Muscle of back (tissue), 11 donors: ENCODE data around the gene CAPN13. TPM values are rescaled to one million over a fixed set of nuclear protein-coding genes. Genes with fewer than 3 reads are reported as not detected.
A peak's percentile ranks its signal among the peaks of the same experiment; 100 is the strongest.

Source experiments
- DNase-seq, 3 donors: peaks; one replicate each; pipeline versions ENCODE4 v3.0.0 to v3.0.0-alpha.2; 2013
- polyA plus RNA-seq, 10 donors: library from polyadenylated mRNA; unstranded; fragments of 120-200 nt; gene quantifications; one replicate each; pipeline ENCODE4 v1.2.1, GENCODE V29; 2013; ENCODE audit not compliant: insufficient read length in 10 of 10

CAPN13 gene
- polyA plus RNA-seq, 10 donors: 0.08 to 0.22 (median 0.12) TPM; not detected in 5

DNA sequence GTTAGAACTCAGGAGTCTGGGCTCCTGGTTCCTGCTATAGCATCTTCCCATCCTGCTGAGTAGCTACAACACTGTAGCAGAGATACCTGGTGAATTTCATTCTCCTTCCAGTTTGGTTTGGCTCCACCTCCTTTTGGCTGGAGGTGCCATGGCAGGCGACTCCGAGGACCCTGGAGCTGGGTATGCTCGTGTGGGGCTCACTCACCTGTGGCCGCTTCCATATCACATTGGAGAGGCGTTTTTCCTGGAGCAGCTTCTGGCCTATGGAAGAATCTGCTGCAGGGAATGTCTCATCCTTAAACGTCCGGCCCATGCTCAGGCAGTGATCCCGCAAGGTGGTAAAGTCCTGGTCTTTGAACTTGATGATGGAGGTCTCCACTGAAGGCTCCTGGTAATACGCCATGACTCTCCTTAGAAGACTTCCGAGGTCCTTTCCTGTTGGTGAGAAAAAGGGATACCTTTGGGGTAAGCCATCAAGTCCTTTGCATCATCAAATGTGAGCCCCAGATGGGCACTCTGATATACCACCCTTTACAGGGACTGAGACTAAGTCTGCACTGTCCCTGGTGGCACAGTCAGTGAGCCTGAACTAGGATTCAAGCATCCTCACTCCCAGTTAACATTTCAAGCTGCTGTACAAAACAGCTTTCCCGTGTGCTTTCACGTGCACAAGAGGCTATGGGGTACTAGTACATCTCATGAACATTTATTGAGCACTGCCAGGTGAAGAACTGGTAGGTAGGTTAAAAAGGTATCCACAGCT is 20.1 kb downstream of the CAPN13 start:
- DNase-seq: no peak

DNA sequence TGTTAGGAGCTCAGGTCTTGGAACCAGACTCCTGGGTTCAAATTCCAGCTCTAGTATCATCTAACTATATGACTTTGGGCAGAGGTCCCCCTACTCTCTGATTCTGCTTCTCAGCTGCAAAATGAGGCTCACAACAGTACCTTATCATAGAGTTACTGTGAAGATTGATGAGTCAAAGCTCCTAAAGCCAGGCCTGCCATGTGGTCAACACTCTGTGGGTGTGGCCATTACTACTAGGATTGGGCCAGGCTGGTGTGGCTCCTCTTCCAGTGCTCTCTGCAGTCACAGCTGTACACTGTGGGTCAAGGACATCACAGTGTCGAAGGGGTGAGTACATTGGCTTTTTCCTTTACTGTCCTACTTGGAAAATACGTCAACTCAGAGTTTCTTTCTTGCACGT is 22.6 kb downstream of the CAPN13 start:
- no peak for DNase-seq

DNA sequence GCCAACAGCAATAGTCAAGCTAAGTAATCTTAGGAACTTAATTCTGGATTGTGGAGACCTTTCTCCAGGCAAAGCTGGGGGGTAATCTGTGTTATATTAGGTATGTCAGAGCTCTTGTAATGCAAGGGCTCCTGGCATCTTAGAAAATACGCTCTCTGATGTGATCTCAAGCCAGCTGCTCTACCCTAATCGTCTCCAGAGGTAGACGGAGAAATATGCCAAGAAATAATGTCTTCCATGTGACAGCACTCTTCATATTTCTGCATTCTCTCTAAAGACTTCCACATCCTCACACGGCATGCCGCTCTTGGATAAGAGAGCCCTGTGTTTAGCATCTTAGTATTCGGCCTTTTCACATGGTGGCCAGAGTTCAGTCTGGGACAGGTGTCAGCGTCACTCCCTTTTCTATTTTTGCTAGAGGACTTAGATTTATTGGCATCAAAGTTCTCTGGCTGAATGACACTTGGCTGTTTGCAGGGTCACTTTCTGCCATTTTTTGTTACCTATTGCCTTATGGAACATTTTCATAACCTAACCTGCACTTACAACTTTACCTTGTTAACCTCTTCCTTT is 25.2 kb downstream of the CAPN13 start:
- peak in 1 of 3 donors; percentile 48 for DNase-seq

DNA sequence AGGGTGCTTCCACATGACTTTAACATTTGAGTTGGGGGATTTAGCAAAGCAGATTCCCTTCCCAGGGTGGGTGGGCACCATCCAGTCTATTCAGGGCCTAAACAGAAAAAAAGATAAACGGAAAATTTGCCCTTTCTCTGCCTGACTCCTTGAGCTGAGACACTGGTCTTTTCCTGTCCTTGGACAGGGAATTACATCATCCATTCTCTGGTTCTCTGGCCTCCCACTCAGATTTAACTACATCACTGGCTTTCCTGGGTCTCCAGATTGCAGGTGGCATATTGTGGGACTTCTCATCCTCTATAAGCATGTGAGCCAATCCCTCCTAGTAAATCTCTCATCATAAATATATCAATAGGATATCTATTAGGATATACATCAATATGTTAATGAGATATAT is 25.8 kb downstream of the CAPN13 start:
- DNase-seq: no peak

DNA sequence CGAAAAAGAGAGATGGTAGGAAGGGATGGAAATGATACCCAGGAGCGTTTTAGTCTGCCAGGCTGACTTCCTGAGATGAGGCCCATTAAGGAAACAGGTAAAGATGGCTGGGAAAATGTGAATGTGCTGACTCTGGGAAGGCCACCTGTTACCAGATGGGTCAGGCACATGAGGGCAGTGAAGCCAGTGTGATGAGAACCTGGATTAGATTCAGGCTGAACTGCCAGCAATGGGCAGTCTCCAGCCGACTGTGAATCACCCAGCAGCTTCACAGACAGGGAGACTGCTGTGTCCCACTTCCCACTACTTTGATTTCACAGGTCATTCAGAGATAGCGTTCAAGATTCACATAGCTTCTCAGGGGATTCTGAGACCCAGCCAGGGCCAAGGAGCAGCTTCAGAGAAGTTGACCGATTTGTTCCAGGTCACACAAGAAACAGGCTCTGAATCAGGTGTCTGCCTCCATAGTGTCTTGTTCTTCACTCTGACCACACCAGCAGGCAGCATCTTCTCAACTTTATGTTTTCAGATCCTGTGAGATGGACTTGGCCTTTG is 26.4 kb downstream of the CAPN13 start:
- no peak for DNase-seq

DNA sequence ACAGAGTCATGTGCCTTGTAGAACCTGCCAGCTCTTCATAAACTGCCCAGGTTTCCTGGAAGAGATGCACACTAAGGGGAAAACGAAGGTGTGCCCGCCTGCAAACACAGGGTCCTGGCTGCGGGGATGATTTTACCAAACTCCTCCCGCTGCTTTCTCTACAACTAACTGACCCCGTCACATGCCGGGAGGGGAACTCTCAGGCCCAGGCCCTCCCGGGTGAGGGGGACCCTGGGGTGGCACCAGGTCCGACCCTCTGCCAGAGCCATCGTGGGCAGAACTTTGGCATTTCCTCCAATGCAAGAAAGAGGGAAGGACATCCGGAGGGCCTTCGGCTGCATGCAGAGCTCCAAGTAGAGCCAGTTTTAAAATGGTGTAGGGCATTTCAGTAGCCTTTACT is 28.6 kb downstream of the CAPN13 start:
- DNase-seq: no peak

DNA sequence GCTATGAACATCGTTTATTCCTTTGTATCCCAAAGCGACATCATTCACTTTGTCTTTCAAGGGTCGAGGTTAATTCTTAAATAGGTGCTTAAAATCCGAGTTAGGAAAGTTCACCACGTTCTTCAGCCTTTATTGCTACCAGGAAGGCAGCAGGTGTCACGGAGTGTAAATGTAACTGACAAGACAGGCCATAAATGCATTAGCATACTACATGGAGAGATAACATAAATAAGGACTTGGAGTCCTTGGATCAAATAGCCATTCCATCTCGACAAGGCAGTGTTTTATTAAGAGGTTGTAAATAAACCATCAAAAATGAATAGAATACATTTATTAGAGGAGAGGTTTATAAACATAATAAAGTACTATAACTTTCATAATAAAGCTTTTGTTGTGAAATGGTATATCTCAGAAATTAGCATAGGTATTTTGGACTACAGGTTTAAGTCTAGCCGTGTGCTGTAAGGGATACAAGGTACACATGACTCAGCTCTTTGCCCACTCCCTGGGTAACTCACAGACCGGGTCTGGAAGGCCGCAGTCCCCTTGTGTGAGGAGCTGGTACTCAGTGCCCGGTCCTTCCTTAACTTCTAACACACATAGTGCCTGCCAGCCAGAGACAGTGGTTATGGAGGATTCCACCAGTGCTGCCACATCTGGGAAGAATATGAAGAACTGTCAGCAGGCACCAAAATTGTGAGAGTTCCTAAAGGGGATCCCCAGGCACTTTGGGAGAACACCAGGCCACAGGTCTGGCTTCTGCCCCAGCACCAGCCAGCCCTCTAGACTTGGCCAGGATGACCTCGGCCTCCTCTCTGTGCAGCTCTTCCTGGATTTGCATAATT is 29.4 kb downstream of the CAPN13 start:
- DNase-seq: no peak

DNA sequence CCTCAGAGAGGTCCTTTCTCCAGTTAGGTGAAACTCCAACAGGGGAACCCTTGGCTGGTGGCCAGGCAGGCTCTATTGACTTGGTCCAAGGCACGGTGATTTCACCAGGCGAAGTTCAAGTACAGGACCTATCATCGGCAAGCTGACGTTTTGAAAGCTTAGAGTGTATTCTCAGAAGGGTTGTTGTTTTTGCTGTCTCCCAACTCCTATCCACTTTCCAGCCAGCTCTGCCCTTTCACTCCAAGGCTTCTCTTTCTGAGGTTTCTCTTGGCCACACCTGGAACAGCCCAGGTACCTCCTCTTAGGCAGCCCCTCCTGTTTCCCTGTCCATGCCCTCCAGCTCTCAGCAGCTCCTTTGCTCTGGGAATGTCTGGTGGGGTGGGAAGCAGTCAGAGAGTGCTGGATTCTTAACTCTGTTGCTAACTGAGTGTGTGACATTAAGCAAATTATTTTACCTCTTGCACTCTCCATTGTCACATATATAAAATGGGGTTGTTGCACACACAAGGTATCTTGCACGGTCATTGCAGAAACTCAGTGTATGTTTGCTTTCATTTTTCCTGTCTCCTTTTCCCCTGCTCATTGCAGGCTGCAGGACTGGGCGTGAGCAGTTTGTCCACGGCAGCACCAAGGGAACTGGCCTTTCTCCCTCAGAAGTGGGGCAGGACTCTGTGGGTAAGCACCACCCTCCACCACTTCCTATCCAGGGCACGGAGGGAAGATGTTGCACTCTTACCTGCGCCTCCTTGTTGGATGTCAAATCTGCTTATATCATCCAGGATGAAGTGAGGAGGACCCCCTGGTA is 30.2 kb downstream of the CAPN13 start:
- no peak for DNase-seq

DNA sequence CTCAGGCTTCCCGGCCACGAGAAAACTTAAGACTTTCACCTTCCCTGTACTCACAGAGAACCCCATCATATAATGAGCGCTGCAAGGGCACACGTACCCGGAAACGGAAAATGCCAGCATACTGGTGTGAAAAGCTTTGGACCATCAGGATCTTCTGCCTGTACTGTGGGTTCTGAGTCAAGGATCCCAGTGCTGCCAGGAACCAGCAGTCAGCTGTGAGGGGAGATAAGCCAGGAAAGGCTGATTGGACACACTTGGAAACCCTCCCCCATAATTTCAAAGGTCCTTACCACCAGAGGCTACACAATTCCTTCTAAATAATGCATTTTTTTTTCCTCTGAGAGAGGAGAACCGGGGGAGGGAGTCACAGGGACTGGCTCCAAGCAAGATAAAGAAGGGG is 31.4 kb downstream of the CAPN13 start:
- DNase-seq: no peak

DNA sequence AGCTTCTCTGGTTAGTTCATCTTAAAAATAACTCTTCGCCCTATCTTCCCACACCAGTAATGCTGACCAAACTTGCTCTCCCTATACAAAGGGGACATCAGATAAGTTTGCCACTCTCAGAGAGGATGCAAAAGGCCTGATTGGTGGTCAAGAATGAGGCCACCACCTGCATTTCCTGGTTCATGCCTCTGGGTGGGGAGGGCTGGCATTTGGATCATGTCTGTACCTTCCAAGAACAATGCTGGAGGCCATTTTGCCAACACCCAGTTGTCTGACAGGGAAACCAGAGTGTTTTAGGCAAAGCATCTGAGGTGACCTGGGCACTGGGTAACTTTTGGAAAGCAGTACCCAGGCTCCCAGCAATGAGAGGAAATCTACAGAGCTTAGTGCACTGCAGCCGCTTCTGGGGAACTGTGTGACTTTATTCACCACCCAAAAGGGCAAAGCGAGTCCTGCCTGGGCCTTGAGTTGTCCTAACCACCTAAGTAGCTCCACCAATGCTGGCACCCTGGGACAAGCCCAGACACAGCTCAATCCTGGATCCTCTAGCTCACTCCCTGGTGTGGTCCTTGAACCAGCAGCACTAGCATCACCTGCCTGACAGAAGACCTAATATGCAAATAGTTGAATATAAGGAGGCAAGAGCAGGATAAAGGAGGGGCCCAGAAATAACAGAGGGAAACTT is 35.1 kb downstream of the CAPN13 start:
- DNase-seq: no peak

DNA sequence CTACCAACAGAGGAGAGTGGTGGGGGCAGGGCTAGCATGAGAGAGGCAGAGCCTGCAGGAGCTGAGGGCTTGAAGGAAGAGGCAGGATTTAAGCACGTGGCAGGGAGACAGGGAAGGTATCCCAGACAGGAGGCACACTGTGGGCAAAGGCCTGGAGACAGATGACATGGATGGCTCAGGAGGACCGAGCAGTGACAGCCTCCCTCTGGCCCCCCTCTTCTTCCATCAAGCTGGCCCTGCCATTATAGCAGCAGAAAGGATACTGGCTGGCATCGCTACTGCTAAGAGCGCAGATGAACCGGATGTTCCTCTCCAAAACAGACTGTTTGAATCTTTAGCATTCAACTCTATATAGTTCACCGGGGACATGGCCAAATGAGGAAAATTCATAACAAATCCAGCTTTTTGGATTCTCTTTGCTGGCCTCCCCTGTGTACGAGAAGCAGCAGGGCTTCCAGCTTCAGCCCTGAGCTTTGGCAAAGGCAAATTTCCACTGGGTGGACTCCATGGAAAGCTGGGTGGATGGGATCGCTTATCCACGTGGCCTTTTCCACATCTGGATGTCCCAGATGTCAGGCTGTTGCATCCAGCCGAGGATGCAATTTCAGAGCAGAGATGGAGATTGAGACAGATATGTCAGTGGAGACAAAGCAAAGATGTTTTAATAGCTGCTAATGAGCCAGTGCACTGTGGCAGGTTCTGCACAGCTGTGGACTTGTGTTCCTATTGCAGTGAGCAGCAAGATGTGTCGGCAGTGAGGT is 36.2 kb downstream of the CAPN13 start:
- DNase-seq: peak; percentile 65 to 94 (median 83)

DNA sequence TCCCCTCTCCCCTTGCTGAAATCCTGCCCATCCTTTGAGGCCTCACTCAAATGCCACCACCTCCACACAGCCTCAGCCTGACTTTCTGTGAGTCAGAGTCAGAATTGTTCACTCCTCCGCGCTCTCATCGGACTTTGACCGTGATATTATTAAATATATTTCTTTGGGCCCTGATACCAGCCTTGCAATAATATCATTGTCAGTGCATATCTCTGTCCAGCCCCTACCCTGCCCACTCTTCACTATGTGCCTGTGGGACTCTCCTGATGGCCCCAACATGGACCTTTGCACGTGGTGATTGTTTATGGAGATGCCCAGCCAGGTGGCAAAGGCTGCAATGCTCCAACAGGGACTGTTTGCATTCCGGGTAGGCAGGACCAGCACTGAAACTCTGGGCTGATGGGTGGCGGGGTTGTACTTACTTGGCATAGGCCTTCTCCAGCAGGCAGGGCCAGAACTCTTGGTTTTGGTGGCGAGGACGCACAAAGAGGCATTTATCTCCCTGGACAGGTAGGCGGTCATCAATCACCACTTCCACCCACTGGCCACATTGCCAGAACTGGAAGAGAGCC is 37.3 kb downstream of the CAPN13 start:
- DNase-seq: no peak

DNA sequence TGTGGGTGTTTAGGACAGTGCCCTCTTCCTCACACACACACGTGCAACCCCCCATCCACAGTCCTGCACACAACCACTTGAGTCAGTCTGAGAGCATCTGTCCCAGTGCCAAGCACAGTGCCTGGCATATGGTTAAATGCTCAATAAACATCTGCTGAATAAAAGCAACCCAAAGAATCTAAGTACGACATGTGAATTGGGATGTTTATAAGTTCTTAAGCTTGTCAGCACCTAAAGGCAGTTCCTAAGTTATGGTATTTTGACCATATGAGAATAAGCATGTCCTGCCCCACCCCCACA is 37.8 kb downstream of the CAPN13 start:
- no peak for DNase-seq

DNA sequence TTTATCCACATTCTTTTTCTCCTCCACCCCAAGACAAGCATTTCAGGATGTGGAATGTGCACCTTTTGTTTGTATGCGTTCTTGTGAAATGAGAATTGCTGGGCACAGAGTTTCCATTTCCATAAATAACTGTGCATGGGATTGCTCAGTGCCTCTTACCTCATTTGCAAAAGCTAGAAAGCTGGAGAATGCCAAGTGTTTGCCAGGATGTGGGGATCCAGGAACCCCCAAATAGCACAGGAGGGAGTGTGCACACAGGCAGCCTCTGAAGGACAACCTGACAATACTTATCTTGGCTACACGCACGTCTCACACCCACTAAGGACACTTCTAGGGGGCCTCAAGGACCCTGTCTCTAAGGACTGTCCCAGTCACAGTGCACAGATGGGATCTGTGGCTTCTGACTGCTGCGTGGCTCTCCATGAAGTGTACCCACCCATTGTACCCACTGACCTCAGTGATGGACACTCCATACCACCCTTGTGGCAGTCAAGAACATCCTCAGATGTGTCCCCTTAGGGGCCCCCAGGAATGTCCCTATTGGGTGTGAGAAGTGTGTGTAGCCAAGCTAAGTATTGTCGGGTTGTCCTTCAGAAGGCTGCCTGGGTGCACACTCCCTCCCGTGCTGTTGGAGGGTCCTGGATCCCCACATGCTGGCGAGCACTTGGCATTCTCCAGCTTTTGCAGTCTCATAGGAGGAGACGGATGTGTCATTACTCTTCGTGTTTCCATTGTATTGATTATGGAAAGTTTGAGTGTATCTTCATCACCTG is 38.4 kb downstream of the CAPN13 start:
- no peak for DNase-seq

DNA sequence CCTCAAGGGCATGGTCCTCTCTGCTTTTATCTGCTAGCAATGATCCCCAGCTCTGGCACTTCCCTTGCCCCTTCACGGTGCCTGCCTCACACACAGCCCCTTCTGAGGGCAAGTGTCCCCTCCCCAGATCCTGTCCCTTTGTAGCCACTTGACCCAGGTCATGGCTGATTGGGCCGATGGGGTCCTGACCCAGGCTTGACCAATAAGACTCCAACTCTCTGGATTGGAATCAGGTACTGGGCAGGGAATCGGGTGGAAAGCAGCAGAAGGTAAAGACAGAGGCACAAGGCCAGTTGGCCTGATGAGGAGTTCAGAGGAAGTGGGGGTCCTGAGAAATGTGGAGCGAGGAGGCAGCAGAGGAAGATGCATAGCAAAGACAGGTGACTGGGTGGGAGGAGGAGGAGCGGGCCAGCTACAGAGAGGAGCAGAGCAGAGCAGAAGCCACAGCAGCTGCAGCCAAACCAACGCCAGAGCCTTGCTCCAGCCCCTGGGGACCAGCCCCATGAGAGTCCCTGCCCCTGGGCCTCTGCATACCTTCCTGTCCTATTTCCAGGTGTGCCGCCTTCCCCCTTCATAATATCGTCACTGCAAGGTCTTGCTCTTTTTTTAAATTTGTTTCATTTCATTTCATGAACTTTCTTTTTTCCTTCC is 39.1 kb downstream of the CAPN13 start:
- no peak for DNase-seq

DNA sequence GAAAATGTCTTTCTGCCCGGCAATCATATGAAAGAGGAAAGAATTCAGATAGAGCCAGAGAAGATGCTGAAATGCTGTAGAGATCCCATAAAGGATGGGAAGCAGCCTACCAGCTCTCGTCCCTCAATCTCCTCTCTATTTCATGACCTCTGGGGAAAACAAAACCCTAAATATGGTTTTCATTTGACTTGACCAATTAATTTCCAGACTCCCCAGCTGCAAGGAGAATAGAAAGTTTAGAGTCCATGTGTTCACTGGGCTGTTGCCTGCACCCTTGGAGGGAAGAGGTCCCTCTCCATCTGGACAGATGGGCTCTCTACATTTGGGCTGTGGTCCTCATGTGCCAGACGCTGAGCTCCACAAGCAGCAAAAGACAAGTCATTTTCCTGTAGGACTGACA is 40.6 kb downstream of the CAPN13 start:
- no peak for DNase-seq

DNA sequence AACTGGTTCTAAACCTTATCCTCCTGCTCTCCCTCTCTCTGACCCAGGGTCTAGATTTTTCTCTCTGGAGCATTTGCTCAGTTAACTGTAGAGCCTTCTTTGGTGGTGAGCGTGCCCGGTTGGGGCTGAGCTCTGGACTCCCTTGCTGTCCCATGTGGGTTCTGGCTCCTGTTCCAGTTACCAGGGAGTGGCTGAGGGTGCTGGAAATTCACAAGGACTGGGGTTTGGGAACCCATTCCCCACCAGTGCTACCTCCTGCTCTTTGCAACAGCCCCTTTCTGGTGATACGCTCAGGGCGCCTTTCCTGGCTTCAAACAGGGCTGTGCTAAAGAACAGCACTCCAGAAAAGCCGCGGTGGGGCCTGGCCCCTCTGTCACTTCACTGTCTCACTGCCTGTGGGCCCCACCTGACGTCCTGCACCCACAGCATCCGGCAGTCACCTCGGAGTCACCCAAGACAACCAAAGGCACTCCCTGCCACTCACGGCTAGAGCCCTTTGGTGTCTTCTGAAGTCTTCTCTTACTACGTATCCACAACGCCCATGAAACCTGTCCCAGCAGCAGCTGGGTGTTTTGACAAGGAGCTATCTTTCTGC is 41.3 kb downstream of the CAPN13 start:
- DNase-seq: no peak

DNA sequence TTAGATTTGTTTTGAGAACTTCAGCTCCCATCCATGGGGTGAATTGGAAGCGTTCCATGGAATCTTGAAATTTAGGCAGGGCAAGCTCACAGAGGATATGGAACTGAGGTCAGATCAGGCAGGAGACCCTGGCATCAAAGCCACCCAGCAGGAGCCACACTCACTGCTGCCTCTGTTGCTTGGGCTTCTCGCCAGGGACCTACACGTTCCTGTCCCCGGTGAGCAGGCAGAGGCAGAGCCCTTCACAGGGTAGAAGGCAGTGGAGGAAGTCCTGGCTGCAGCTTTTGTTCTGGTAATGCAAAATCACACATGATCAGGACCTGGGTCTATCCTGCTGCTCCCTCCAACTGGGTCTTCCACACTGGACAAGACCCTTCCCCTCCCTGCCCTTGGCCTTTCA is 42.1 kb downstream of the CAPN13 start:
- DNase-seq: no peak
